HepG2 (cell line): ENCODE measurements around the gene RPLP2. TPM values are rescaled to one million over a fixed set of nuclear protein-coding genes. Genes with fewer than 3 reads are reported as not detected.
A peak's percentile ranks its signal among the peaks of the same experiment; 100 is the strongest.

Experiments
- ATAC-seq: fragments of 200-7000 bp; cut with Tn5 transposase; 3 replicates; pipeline ENCODE4 v1.9.1; 2020; ENCODE audit warnings: mild to moderate bottlenecking, moderate library complexity
- BruUV-seq: library from RNA; stranded (reverse); fragments of 400-500 nt; replicated peaks from 2 replicates; lab custom pipeline; 2021; lab: Mats Ljungman, UMichigan
- CTCF ChIA-PET: fragments of 300-600 bp; formaldehyde crosslinking; extraction: SDS; loops from one replicate; lab custom pipeline; 2021; ENCODE audit warnings: low total read pairs, inconsistent platforms, low intra/inter-chr PET ratio; lab: Yijun Ruan, JAX
- POLR2A ChIA-PET: fragments of 350-600 bp; sonication (Branson Sonifier 250); formaldehyde crosslinking; loops from one replicate; lab custom pipeline; 2020; ENCODE audit warnings: antibody characterized with exemption, inconsistent platforms; lab: Yijun Ruan, JAX
- DNase-seq: peaks from one replicate; pipeline ENCODE4 v3.0.0-alpha.2; 2015; ENCODE audit warnings: low spot score
- FAIRE-seq: peaks from 3 replicates; lab custom pipeline; 2011; peaks lifted over from hg19 to GRCh38; lab: Jason Lieb, UNC
- H2AFZ ChIP-seq: one replicate; pipeline ENCODE4 v1.6.1; 2011; ENCODE audit warnings: low read length, inconsistent platforms
- H3K27ac ChIP-seq: fragments of 300-600 bp; 3 replicates; pipeline ENCODE4 v1.8.0; 2011; ENCODE audit warnings: mixed run types, mild to moderate bottlenecking, mixed read lengths, low read length, inconsistent platforms; ENCODE audit not compliant: insufficient read depth; ENCODE audit errors: extremely low read length
- H3K27me3 ChIP-seq, 2 experiments: fragments of 200-600 bp in 1 of 2; 2 replicates in 1 of 2; 3 replicates in 1 of 2; pipeline versions ENCODE4 v1.6.0 to v1.8.0; 2011; ENCODE audit warnings: low read length in 2 of 2, mild to moderate bottlenecking in 2 of 2, moderate library complexity in 2 of 2, inconsistent platforms in 1 of 2; ENCODE audit not compliant: insufficient read depth in 2 of 2, control insufficient read depth in 1 of 2
- H3K36me3 ChIP-seq, 2 experiments: fragments of 200-600 bp in 1 of 2; replicated peaks in 1 of 2; 2 replicates in 1 of 2; 3 replicates in 1 of 2; pipeline versions ENCODE4 v1.5.1 to v1.8.0; 2011; ENCODE audit warnings: low read length in 2 of 2, inconsistent platforms in 1 of 2; ENCODE audit not compliant: insufficient read depth in 2 of 2, control insufficient read depth in 1 of 2
- H3K4me1 ChIP-seq: 2 replicates; pipeline ENCODE4 v1.5.1; 2012; ENCODE audit warnings: low read length, inconsistent platforms; ENCODE audit not compliant: insufficient read depth
- H3K4me2 ChIP-seq: 2 replicates; pipeline ENCODE4 v1.6.0; 2011; ENCODE audit warnings: low read depth, low read length, inconsistent platforms
- H3K4me3 ChIP-seq, 3 experiments: fragments of 200-600 bp in 1 of 3; sonication (generic), shearing (Covaris generic) in 1 of 3; replicated peaks in 1 of 3; 2 replicates each; pipeline ENCODE4 v1.5.1; 2011 to 2016; ENCODE audit warnings: low read length in 3 of 3, inconsistent platforms in 2 of 3, low read depth in 2 of 3, mild to moderate bottlenecking in 2 of 3, control low read depth in 1 of 3, mixed read lengths in 1 of 3; ENCODE audit not compliant: insufficient read depth in 1 of 3
- H3K79me2 ChIP-seq: one replicate; pipeline ENCODE4 v1.6.1; 2011; ENCODE audit warnings: low read length, inconsistent platforms; ENCODE audit not compliant: insufficient read depth
- H3K9ac ChIP-seq: 2 replicates; pipeline ENCODE4 v1.6.0; 2011; ENCODE audit warnings: mild to moderate bottlenecking, low read depth, low read length, inconsistent platforms; ENCODE audit not compliant: insufficient read depth
- H3K9me3 ChIP-seq: 2 replicates; pipeline ENCODE4 v1.5.1; 2012; ENCODE audit warnings: mild to moderate bottlenecking, low read length
- H4K20me1 ChIP-seq: 2 replicates; pipeline ENCODE4 v1.6.0; 2011; ENCODE audit warnings: inconsistent platforms, mild to moderate bottlenecking, low read length, moderate library complexity; ENCODE audit not compliant: insufficient read depth
- MYPOP ChIP-seq: sonication (generic); formaldehyde crosslinking; IDR thresholded peaks from 2 replicates; pipeline ENCODE4 v1.8.1; 2023; ENCODE audit warnings: mild to moderate bottlenecking, moderate library complexity, missing genetic modification reagents
- NFIC ChIP-seq: IDR thresholded peaks from 2 replicates; pipeline ENCODE4 v1.6.1; 2012; ENCODE audit warnings: mild to moderate bottlenecking, low read length, inconsistent platforms
- NPAS2 ChIP-seq: sonication (generic); formaldehyde crosslinking; IDR thresholded peaks from 2 replicates; pipeline ENCODE4 v1.8.0; 2022; ENCODE audit warnings: mild to moderate bottlenecking, missing genetic modification reagents, borderline replicate concordance
- PAWR ChIP-seq: sonication (generic); formaldehyde crosslinking; IDR thresholded peaks from 2 replicates; pipeline ENCODE4 v1.4.0; 2020; ENCODE audit warnings: missing genetic modification reagents, mild to moderate bottlenecking, borderline replicate concordance
- SNRNP70 ChIP-seq: fragments of 200-400 bp; formaldehyde crosslinking; IDR thresholded peaks from 2 replicates; pipeline ENCODE4 v1.6.1; 2017; ENCODE audit warnings: mild to moderate bottlenecking, low read depth, low read length, moderate library complexity
- SRSF1 ChIP-seq: fragments of 200-400 bp; formaldehyde crosslinking; optimal IDR thresholded peaks from 2 replicates; pipeline ENCODE3; 2017; ENCODE audit warnings: mild to moderate bottlenecking, low read depth, low read length, moderate library complexity
- U2AF2 ChIP-seq: fragments of 200-400 bp; formaldehyde crosslinking; IDR thresholded peaks from 2 replicates; pipeline ENCODE4 v1.6.1; 2017; ENCODE audit warnings: low read depth, mild to moderate bottlenecking, low read length
- XRCC5 ChIP-seq: fragments of 200-400 bp; formaldehyde crosslinking; optimal IDR thresholded peaks from 2 replicates; pipeline ENCODE3; 2017; ENCODE audit warnings: mild to moderate bottlenecking, low read length
- ZFP62 ChIP-seq: sonication (generic); formaldehyde crosslinking; IDR thresholded peaks from 2 replicates; pipeline ENCODE4 v1.4.0; 2020; ENCODE audit warnings: missing genetic modification reagents
- ZNF350 ChIP-seq: sonication (generic); formaldehyde crosslinking; IDR thresholded peaks from 2 replicates; pipeline ENCODE4 v1.4.0; 2020; ENCODE audit warnings: mild to moderate bottlenecking, low read depth, missing genetic modification reagents, borderline replicate concordance
- ZNF44 ChIP-seq: sonication (generic); formaldehyde crosslinking; IDR thresholded peaks from 2 replicates; pipeline ENCODE4 v1.5.1; 2020; ENCODE audit warnings: mild to moderate bottlenecking, missing genetic modification reagents
- ZNF589 ChIP-seq: sonication (generic); formaldehyde crosslinking; conservative IDR thresholded peaks from 2 replicates; pipeline ENCODE4 v1.8.0; 2022; ENCODE audit warnings: mild to moderate bottlenecking, moderate library complexity, missing genetic modification reagents
- ZNF710 ChIP-seq: sonication (generic); formaldehyde crosslinking; IDR thresholded peaks from 2 replicates; pipeline ENCODE4 v1.5.0; 2020; ENCODE audit warnings: mild to moderate bottlenecking, missing genetic modification reagents, borderline replicate concordance
- ZNF737 ChIP-seq: sonication (generic); formaldehyde crosslinking; IDR thresholded peaks from 2 replicates; pipeline ENCODE4 v1.5.0; 2020; ENCODE audit warnings: missing genetic modification reagents, mild to moderate bottlenecking, borderline replicate concordance
- ZNF766 ChIP-seq: sonication (generic); formaldehyde crosslinking; IDR thresholded peaks from 2 replicates; pipeline ENCODE4 v1.5.0; 2020; ENCODE audit warnings: missing genetic modification reagents, borderline replicate concordance
- ZNF879 ChIP-seq: sonication (generic); formaldehyde crosslinking; IDR thresholded peaks from 2 replicates; pipeline ENCODE4 v1.8.1; 2023; ENCODE audit warnings: missing genetic modification reagents
- WGBS: methylation state at CpG from one replicate; pipeline ENCODE4 v1.1.6; 2017; ENCODE audit warnings: low lambda C conversion rate; 5-methylcytosine and 5-hydroxymethylcytosine counted together
- in situ Hi-C: cut with HindIII; loops from 2 replicates; pipeline ENCODE4 v1.10.0; 2017; ENCODE audit warnings: low pct_unique_long_range_greater_than_20kb; ENCODE audit not compliant: extremely low pct_ligation_motif_present
- intact Hi-C: fragments of 100-400 bp; cut with micrococcal nuclease; formaldehyde crosslinking; loops from one replicate; pipeline ENCODE4 v1.10.0; 2022; ENCODE audit not compliant: unreplicated experiment
- polyA plus RNA-seq, 8 experiments: library from polyadenylated mRNA; depleted of rRNA in 3 of 8; stranded (reverse) in 7 of 8; unstranded in 1 of 8; fragments of >200 nt; fragmentation: Illumina TruSeq in 4 of 8; extraction: Trizol in 4 of 8; gene quantifications; 2 replicates each; pipeline versions ENCODE4 v1.2.1 to v1.2.3, GENCODE V29; 2011 to 2016; ENCODE audit warnings: low read depth in 4 of 8, missing spikeins in 1 of 8, mixed read lengths in 1 of 8; ENCODE audit not compliant: insufficient read depth in 1 of 8
- total RNA-seq, 5 experiments: library from RNA; depleted of rRNA; stranded (reverse); fragments of >200 nt; fragmentation: Illumina TruSeq; extraction: Trizol; gene quantifications; 2 replicates each; pipeline ENCODE4 v1.2.3, GENCODE V29; 2016; ENCODE audit warnings: low read depth in 1 of 5
- TF ChIP-seq, protein P1 (sequence below): sonication (generic); formaldehyde crosslinking; IDR thresholded peaks from 2 replicates; pipeline ENCODE4 v1.5.0; 2020; ENCODE audit warnings: missing genetic modification reagents, mild to moderate bottlenecking, borderline replicate concordance
- TF ChIP-seq, protein P2 (sequence below): sonication (generic); formaldehyde crosslinking; IDR thresholded peaks from 2 replicates; pipeline ENCODE4 v1.8.1; 2023; ENCODE audit warnings: mild to moderate bottlenecking, missing genetic modification reagents

The RPLP2 gene
- total and polyA plus RNA-seq, 2 of the 13 experiments (the other 11 are each of a cell fraction or from before 2014, with no cell fraction given), result 978 to 2,106 TPM

- BruUV-seq, result no TSS peak
- peak; percentile 79 for DNase-seq
- peaks cover 4% of the 10 kb centered on the region for H3K79me2 ChIP-seq
- CTCF ChIA-PET, result no interaction called here
- in situ Hi-C loops, result no loop called here
- intact Hi-C loops, result no loop called here
- H3K36me3 ChIP-seq, result no peaks in the 10 kb centered on the region; a peak in 1 of 5 replicates
- 3% methylated on average over 5 of the region's 26 CpGs for WGBS
- peak overlapping the region; percentile 83 to 97 (median 94) for H3K4me3 ChIP-seq
- H3K9ac ChIP-seq, result peak overlapping the region; percentile 82
- peak; percentile 68 for ATAC-seq
- peak overlapping the region; percentile 100 for H3K4me2 ChIP-seq
- H3K9me3 ChIP-seq, result no peaks in the 10 kb centered on the region
- H3K27ac ChIP-seq, result peak overlapping the region; percentile 80
- no peaks in the 10 kb centered on the region for H3K4me1 ChIP-seq
- H4K20me1 ChIP-seq, result no peaks in the 10 kb centered on the region
- peak; percentile 34 for FAIRE-seq
- no peaks in the 10 kb centered on the region; a peak in 1 of 5 replicates for H3K27me3 ChIP-seq
- H2AFZ ChIP-seq, result no peak overlapping the region
- POLR2A ChIA-PET, result interaction anchor here (0.6 to 5.3 kb wide), 18 partner anchors 9 to 896 kb away, joined by 3 to 44 read pairs (median 4); partner anchors contain the start of genes DEAF1, GATD1, PHRF1 and PIDD1
- TF ChIP-seq PAWR (CRISPR knock-in tag), result no peak
- no peak for TF ChIP-seq ZNF710
- TF ChIP-seq ZNF766 (CRISPR knock-in tag), result no peak
- no peak for TF ChIP-seq ZFP62 (CRISPR knock-in tag)
- no peak for TF ChIP-seq ZNF879 (CRISPR knock-in tag)
- TF ChIP-seq U2AF2, result no peak
- no peak for TF ChIP-seq ZNF44
- TF ChIP-seq XRCC5, result no peak
- TF ChIP-seq, protein P1, sequence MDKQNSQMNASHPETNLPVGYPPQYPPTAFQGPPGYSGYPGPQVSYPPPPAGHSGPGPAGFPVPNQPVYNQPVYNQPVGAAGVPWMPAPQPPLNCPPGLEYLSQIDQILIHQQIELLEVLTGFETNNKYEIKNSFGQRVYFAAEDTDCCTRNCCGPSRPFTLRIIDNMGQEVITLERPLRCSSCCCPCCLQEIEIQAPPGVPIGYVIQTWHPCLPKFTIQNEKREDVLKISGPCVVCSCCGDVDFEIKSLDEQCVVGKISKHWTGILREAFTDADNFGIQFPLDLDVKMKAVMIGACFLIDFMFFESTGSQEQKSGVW (CRISPR knock-in tag), result no peak
- no peak for TF ChIP-seq SNRNP70
- TF ChIP-seq NFIC, result no peak
- no peak for TF ChIP-seq SRSF1
- TF ChIP-seq, protein P2, sequence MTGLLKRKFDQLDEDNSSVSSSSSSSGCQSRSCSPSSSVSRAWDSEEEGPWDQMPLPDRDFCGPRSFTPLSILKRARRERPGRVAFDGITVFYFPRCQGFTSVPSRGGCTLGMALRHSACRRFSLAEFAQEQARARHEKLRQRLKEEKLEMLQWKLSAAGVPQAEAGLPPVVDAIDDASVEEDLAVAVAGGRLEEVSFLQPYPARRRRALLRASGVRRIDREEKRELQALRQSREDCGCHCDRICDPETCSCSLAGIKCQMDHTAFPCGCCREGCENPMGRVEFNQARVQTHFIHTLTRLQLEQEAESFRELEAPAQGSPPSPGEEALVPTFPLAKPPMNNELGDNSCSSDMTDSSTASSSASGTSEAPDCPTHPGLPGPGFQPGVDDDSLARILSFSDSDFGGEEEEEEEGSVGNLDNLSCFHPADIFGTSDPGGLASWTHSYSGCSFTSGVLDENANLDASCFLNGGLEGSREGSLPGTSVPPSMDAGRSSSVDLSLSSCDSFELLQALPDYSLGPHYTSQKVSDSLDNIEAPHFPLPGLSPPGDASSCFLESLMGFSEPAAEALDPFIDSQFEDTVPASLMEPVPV (CRISPR knock-in tag), result no peak
- no peak for TF ChIP-seq ZNF589 (CRISPR knock-in tag)
- no peak for TF ChIP-seq ZNF350
- no peak for TF ChIP-seq ZNF737 (CRISPR knock-in tag)
- no peak for TF ChIP-seq MYPOP (CRISPR knock-in tag)
- no peak for TF ChIP-seq NPAS2 (CRISPR knock-in tag)
Measured at GRCh38 chr11:795634-796564, 13.9 kb upstream of the RPLP2 start.
